NB4 (cell line): Measurements from ENCODE around the gene PPP1R37.

ENCODE experiments used
- CTCF ChIP-seq: IDR thresholded peaks from one replicate; pipeline ENCODE4 v1.5.1; 2012; ENCODE audit warnings: low read depth, low read length
- MAX ChIP-seq: IDR thresholded peaks from 2 replicates; pipeline ENCODE4 v1.6.1; 2011; ENCODE audit warnings: low read depth, low read length
- POLR2A ChIP-seq: IDR thresholded peaks from 2 replicates; pipeline ENCODE4 v1.6.1; 2011; ENCODE audit warnings: mild to moderate bottlenecking; ENCODE audit not compliant: insufficient read length; ENCODE audit errors: extremely low read depth

- TF ChIP-seq POLR2A (no peak), CTCF (no peak), MAX (no peak)
Observed at GRCh38 chr19:45078390-45079062, 14.5 kb upstream of the PPP1R37 start.
